Panc1 (cell line): ENCODE measurements around the gene SALL3.

Experiments used
- CTCF ChIP-seq: fragments of 450-650 bp; IDR thresholded peaks from 2 replicates; pipeline ENCODE4 v1.5.1; 2017; ENCODE audit warnings: mild to moderate bottlenecking
- REST ChIP-seq, 2 experiments: IDR thresholded peaks; 2 replicates each; pipeline ENCODE4 v1.6.1; 2011 to 2012; ENCODE audit warnings: low read depth in 2 of 2, control low read depth in 1 of 2, low read length in 1 of 2, mild to moderate bottlenecking in 1 of 2, moderate library complexity in 1 of 2; ENCODE audit not compliant: insufficient read depth in 1 of 2
- TCF7L2 ChIP-seq: IDR thresholded peaks from 2 replicates; pipeline ENCODE4 v1.6.1; 2011; ENCODE audit warnings: mild to moderate bottlenecking, low read depth, low read length, inconsistent platforms

- TF ChIP-seq CTCF: no peak
- TF ChIP-seq TCF7L2: no peak
- TF ChIP-seq REST (IDR thresholded peaks at IDR 0.05; ENCODE audit: insufficient read depth in 1 of 2, low read depth in 2 of 2, low read length in 1 of 2): no peak
These were observed 1.1 kb upstream of the SALL3 start for GRCh38 chr18:78978349-78979055.
